GM19023 (cell line): ENCODE results near the gene PLEKHA6.

Experiments
- ATAC-seq: cut with Tn5 transposase; IDR thresholded peaks from one replicate; pipeline ENCODE4 v1.9.1; 2021; ENCODE audit warnings: mild to moderate bottlenecking, moderate library complexity; ENCODE audit not compliant: unreplicated experiment

Gene PLEKHA6

GRCh38 chr1:204196068-204196795 lies 163.5 kb downstream of the PLEKHA6 start, which contains the start of gene KISS1:
Gene KISS1 (minus strand): TSS chr1:204196491. CDS start chr1:204192876, 3,615 bp downstream.
- no peak for ATAC-seq

DNA sequence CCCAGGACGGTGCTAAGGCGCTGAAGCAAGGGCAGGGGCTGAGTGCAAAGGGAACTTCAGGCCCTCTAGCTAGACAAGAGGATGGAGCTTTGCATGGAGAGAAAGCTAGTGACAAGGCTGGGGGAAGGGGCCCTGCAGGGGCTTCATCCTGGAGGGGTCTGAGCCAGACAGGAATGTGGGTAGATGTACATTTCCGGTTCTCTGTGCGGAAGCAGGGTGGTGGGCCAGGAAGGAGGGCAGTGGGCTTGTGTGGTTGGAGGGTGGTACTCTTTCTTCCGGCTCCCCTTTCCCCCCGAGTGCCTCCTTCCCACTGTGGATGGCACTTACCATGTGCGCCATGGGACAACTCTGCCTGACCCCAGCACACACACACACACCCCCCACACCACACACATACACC lies 165.0 kb downstream of the PLEKHA6 start:
- ATAC-seq: no peak

DNA sequence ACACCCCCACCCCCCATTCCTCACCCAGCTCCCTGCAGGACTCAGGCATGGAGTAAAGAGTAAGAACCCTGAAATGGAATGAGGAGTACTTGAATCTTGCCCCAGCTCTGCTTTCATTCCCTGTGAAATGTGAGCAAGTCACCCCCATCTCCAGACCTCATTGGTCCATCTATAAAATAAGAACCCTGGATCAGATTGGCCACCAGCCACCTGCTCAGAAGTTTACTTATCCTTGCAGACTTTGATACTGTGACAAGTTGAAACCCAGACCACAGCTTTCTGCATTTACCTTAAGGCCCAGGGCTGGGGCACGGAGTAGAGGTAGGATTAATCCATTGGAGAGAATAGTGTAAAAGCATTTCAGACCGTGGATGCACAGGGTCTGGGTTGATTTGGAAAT lies 165.6 kb downstream of the PLEKHA6 start:
- no peak for ATAC-seq

GRCh38 chr1:204192589-204193352 lies 167.0 kb downstream of the PLEKHA6 start:
- ATAC-seq: no peak

DNA sequence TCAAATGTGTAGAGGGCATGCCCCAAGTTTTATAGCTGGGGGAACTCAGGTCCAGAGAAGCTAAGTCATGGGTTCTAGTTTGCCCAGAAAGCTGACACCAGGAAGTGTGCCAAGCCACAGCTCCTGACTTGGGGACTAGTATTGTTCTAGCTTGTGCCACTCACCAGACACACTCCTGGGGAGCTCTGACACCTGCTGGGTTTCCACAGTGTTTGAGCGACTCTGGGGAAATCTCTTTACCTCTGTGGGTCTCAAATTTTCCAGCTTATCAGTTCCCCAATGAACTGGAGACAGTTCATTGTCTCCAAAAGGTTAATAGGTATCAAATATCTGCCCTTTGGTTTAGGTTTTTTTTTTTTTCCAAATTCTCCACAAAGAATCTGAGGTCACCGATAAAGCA lies 167.7 kb downstream of the PLEKHA6 start:
- ATAC-seq: no peak

DNA sequence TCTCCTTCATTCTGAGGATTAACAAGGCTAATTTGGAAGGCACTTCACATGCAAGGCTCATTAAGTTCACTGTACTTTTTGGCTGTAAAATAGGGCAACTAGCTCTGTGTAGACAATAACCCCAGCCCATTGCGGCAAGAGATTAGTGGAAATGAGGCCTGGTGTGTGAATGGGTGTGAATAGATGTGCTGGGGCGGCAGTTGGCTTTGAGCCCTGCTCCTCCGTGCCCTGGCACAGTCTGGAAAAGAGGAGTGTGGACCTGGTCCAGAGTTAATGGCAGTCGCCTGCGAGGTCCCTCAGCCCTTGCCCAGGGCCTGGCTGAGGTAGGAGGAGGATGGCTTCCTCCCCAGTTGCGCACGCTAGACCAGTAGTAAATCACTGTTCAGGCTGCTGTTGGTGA lies 168.3 kb downstream of the PLEKHA6 start:
- no peak for ATAC-seq

DNA sequence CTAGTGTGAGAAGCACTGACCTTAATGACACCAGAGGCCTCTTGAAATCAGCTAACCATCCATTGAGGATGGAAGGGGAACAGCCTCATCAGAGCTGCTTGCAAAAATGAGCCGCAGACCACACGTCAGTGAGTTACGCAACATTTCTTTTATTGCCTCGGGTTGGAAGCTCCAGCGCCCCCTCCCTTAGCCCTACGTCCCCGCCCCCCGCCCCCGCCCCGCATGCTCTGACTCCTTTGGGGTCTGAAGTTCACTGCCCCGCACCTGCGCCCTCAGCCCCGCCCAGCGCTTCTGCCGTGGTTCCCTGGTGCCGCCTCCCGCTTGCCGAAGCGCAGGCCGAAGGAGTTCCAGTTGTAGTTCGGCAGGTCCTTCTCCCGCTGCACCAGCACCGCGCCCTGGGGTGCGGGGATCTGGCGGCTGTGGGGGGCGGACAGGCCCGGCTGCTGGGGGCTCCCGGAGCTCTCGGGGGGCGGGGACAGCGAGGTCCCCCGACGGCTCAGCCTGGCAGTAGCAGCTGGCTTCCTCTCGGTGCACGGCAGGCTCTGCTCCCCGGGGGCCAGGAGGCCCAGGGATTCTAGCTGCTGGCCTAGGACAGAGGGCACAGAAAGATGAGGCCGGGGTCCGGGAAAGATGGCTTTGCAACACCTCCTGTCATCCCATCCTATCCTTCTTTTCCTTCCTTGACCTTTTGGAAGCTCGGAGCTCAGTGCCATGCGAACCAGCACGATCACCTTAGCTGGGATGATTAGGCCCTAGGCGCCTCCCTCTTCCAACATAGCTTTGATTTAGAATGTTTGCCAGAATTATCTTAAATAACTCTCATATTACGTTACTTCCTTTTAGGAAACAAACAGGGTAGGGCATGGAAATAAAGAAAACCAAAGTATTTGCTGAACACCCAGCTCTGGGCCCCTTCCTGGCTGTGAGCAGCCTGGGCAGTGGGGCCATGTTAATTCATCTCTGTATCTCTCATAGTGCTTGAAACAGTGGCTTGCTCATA lies 169.2 kb downstream of the PLEKHA6 start:
- no peak for ATAC-seq

DNA sequence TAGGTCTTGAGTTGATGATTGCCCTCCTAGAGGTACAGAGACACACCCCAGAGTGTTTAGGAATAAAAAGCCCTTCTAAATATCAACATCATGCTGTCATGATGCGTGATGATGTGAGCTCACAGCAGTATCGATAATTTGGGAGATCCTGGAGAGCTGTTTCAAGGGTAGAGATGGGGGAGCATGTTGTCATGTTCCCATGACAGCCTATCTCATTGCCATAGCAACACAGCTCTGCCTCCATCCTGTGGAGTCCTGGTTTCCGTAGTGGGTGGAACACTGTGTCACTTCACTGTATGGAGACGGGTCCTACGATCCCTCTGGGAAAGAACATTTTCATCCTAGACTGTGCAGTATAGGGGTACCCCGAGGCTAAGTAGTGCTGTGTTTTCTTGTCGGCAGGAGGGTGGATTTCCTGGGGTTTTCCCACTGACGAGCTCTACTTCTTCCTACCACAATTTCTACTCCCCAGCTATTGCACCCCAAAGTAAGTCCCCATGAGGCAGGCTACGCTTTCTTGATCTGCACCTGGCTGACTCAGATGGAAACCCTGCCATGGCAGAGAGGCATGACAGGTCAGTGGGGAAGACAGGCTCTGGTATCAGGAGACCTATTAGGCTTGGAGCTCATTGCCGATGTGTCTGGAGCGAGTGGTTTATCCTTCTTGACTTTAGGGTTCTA lies 170.6 kb downstream of the PLEKHA6 start:
- no peak for ATAC-seq

GRCh38 chr1:204186597-204186996 lies 173.1 kb downstream of the PLEKHA6 start:
- ATAC-seq: no peak

DNA sequence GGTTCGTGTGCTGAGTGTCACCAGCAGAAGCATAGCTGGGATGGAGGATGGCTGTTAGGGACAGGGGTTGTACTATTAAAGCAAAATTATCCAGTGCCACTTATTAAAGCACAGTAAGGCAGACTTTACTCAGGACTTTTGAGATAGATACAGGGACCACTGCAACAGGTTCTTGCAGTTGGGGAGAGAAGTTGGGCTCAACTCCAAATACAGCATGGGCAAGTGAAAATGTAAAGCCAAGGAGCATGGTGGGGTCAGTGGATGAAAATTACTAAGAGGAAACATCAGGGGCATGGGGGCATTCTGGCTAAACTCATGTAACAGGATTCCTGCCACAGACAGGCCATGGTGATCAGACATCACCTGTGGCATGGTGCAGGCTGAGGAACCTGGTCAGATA lies 178.6 kb downstream of the PLEKHA6 start:
- no peak for ATAC-seq

- no peak for ATAC-seq
Measured at GRCh38 chr1:204180133-204180532, 179.6 kb downstream of the PLEKHA6 start.

- no peak for ATAC-seq
Measured at GRCh38 chr1:204178487-204179281, 181.0 kb downstream of the PLEKHA6 start.

DNA sequence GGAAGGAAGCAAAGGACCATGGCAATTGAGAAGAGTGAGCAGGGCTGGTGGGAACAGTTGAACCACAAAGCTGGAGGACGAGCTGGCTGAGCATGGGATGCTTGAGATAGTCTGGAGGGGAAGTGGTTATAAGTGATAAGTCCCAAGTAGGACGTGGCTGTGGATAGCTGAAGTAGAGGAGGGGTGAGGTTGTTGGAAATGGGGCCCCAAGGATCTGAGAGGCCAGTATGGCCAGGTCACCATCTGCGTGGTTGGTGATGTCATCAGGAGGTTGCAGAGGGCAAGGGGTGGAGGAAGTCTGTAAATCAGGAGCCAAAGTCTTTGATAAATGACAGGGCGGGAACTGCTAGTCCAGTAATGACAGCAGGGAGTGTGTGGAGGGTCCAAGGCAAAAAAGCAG lies 182.6 kb downstream of the PLEKHA6 start:
- no peak for ATAC-seq

DNA sequence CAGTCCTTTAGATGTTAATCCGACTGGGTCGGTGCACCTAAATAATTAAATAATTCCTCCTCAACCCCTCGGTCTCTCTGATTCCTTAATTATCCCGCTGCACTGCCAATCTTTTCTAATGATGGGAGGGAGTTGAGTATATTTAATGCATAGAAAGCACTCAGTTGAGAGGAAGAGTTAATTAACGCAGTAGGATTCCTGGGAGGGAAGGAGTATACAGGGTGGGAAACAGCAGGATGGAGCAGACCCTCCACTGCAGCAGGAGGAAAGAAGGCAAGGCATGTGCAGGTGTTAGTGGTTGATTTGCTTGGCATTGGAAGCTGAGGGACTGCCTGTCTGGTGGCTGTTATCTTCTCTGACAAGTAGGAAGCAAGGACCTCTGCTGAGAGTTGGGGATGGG lies 183.7 kb downstream of the PLEKHA6 start:
- ATAC-seq: no peak

DNA sequence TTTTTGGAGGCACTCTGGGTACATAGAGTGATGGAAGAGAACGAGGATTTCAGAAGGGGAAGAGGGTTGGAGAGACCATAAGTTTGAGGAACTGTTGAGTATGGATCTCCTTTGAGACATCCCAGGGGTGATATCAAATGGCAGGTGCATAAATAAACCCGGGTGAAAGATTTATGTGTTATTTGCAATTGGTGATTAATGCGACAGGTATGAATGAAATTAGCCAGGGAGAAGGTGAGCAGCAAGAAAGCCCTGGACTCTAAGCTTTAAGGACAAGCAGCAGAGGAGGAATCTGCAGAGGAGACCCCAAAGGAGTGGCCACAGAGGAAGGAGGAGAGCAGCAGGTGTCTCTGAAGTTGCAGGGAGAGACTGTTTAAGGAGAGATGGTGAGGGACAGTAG lies 184.8 kb downstream of the PLEKHA6 start:
- no peak for ATAC-seq

DNA sequence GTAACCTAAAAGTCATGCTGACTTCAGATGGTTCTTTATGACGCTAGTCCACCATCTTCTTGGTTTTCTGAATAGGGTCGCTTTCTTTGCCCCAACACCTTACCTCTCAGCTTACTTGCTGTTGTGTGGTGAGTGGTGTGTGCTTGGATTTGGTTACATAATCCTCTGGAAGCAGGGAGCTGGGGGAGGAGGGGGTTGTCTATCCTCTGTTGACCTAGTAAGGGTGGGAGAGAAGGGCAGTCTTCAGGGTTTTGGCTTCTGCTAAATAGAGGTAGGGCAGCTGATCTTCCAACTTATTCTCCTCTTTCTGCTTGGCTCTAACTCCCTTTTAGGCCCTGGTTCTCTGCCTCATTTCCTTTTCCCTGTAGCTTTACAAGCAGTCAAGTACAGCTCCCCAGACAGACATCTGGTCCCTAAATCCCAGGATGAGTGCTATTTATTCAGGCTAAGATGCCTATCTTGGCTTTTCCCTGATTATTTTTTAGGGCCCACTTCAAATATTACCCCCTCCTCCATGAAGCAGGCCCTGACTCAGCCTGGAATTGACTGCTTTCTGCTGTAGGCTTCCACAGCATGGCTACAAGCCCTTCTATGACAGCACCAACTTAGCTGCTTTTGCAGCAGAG lies 187.2 kb downstream of the PLEKHA6 start:
- no peak for ATAC-seq

- no peak for ATAC-seq
Measured at GRCh38 chr1:204171751-204172178, 188.0 kb downstream of the PLEKHA6 start.

DNA sequence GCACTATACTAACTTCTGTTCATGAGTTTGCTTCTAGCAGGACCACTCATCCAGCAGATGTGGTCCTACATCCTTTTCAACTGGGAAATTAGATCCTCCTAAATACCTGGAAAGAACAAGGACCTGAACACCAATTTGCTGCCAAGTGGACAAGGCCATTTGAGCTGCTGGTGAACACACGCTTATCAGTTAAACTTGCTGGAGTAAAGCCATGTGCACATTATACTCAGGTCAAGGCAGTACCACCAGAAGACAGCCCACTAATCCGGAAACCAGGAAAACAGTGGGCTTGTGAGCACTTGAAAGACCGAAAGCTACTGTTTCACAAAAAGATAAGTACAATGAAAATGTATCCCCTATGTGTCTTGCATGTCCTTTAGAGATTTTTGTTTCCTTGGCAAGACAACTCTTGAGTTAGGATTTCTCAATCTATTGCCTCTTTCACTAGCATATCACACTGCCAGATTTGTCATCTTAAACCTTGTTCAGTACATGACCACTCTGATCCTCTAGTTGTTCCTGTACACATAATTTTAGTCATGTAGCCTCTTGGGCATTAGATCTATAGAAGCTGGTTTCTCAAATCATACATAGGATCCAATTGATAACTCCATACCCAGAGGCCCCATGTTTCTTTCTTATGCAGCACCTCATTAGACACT lies 189.1 kb downstream of the PLEKHA6 start:
- ATAC-seq: no peak

GRCh38 chr1:204169858-204170257 lies 189.9 kb downstream of the PLEKHA6 start:
- no peak for ATAC-seq
